Loucy (cell line): ENCODE data around the gene MCF2L2.

Source experiments
- CTCF ChIP-seq: fragments of 200-600 bp; sonication (generic); conservative IDR thresholded peaks from 2 replicates; pipeline ENCODE4 v1.5.1; 2014; ENCODE audit warnings: mild to moderate bottlenecking, antibody characterized with exemption, low read length
- EZH2phosphoT487 ChIP-seq: fragments of 200-600 bp; IDR thresholded peaks from 2 replicates; pipeline ENCODE4 v1.6.1; 2018; ENCODE audit warnings: antibody characterized with exemption, mild to moderate bottlenecking, moderate library complexity, borderline replicate concordance

- TF ChIP-seq CTCF (no peak), EZH2phosphoT487 (no peak)
These were observed 131.5 kb downstream of the MCF2L2 start for GRCh38 chr3:183296944-183297343.
